Liver (tissue), 9 donors: Measurements from ENCODE around the gene PRKN. TPM values are rescaled to one million over a fixed set of nuclear protein-coding genes. Genes with fewer than 3 reads are reported as not detected.
A peak's percentile ranks its signal among the peaks of the same experiment; 100 is the strongest.

ENCODE experiments used
- DNase-seq: peaks from one replicate; pipeline ENCODE4 v3.0.0-alpha.2; 2017; ENCODE audit warnings: low spot score
- H3K27ac ChIP-seq, 2 donors: one replicate each; pipeline ENCODE4 v1.7.0; 2013; ENCODE audit warnings: inconsistent platforms in 2 of 2, low read length in 2 of 2, control low read depth in 1 of 2, low read depth in 1 of 2, mild to moderate bottlenecking in 1 of 2
- H3K27me3 ChIP-seq, 4 donors: one replicate each; pipeline versions ENCODE4 v1.6.1 to v1.7.0; 2013; ENCODE audit warnings: low read length in 3 of 4, inconsistent platforms in 1 of 4, mild to moderate bottlenecking in 1 of 4, moderate library complexity in 1 of 4; ENCODE audit not compliant: control insufficient read depth in 4 of 4, insufficient read depth in 4 of 4
- H3K36me3 ChIP-seq, 4 donors: one replicate each; pipeline versions ENCODE4 v1.6.1 to v1.7.0; 2013; ENCODE audit warnings: low read length in 3 of 4, mild to moderate bottlenecking in 3 of 4, low read depth in 1 of 4, moderate library complexity in 1 of 4; ENCODE audit not compliant: control insufficient read depth in 4 of 4, insufficient read depth in 3 of 4
- H3K4me1 ChIP-seq, 4 donors: one replicate each; pipeline versions ENCODE4 v1.6.1 to v1.7.0; 2013; ENCODE audit warnings: low read length in 3 of 4, mild to moderate bottlenecking in 3 of 4, moderate library complexity in 1 of 4; ENCODE audit not compliant: control insufficient read depth in 4 of 4, insufficient read depth in 4 of 4
- H3K4me3 ChIP-seq, 3 donors: one replicate each; pipeline versions ENCODE4 v1.6.1 to v1.7.0; 2013; ENCODE audit warnings: low read length in 3 of 3, control low read depth in 1 of 3, low read depth in 1 of 3, mild to moderate bottlenecking in 1 of 3
- H3K9ac ChIP-seq, 2 donors: one replicate each; pipeline ENCODE4 v1.7.0; 2013; ENCODE audit warnings: low read length in 2 of 2, mild to moderate bottlenecking in 2 of 2, moderate library complexity in 2 of 2, control low read depth in 1 of 2, low read depth in 1 of 2
- H3K9me3 ChIP-seq, 4 donors: one replicate each; pipeline versions ENCODE4 v1.6.1 to v1.7.0; 2013; ENCODE audit warnings: low read length in 3 of 4; ENCODE audit not compliant: control insufficient read depth in 4 of 4
- EGR1 ChIP-seq, 2 donors: IDR thresholded peaks; 2 replicates each; pipeline ENCODE4 v1.6.1; 2016 to 2018; ENCODE audit warnings: antibody characterized with exemption in 2 of 2, low read depth in 2 of 2
- FOXA1 ChIP-seq: IDR thresholded peaks from 2 replicates; pipeline ENCODE4 v1.6.1; 2016; ENCODE audit warnings: antibody characterized with exemption
- FOXA2 ChIP-seq: IDR thresholded peaks from 2 replicates; pipeline ENCODE4 v1.6.1; 2016; ENCODE audit warnings: antibody characterized with exemption
- GABPA ChIP-seq, 2 donors: IDR thresholded peaks in 1 of 2; conservative IDR thresholded peaks in 1 of 2; 2 replicates each; pipeline ENCODE4 v1.6.1; 2016; ENCODE audit warnings: antibody characterized with exemption in 2 of 2, mild to moderate bottlenecking in 1 of 2, moderate library complexity in 1 of 2
- HNF4G ChIP-seq: IDR thresholded peaks from 2 replicates; pipeline ENCODE4 v1.6.1; 2016; ENCODE audit warnings: antibody characterized with exemption
- NR2F2 ChIP-seq: IDR thresholded peaks from 2 replicates; pipeline ENCODE4 v1.6.1; 2016; ENCODE audit warnings: antibody characterized with exemption
- RXRA ChIP-seq, 2 donors: IDR thresholded peaks; 2 replicates each; pipeline ENCODE4 v1.6.1; 2017 to 2018; ENCODE audit warnings: antibody characterized with exemption in 2 of 2, mild to moderate bottlenecking in 1 of 2
- SP1 ChIP-seq: IDR thresholded peaks from 2 replicates; pipeline ENCODE4 v1.6.1; 2018; ENCODE audit warnings: antibody characterized with exemption, mild to moderate bottlenecking
- YY1 ChIP-seq: IDR thresholded peaks from 2 replicates; pipeline ENCODE4 v1.6.1; 2016; ENCODE audit warnings: antibody characterized with exemption, mild to moderate bottlenecking
- WGBS: extraction: QIAGEN DNeasy Blood & Tissue Kit; methylation state at CpG from one replicate; pipeline ENCODE4 v1.1.7; 2013; 5-methylcytosine and 5-hydroxymethylcytosine counted together
- polyA plus RNA-seq, 2 donors: library from polyadenylated mRNA; stranded (reverse) in 1 of 2; unstranded in 1 of 2; fragments of 200-250 nt in 1 of 2; fragments of >200 nt in 1 of 2; fragmentation: Nextera tagmentation in 1 of 2; extraction: Ambion mirVana in 1 of 2; gene quantifications; one replicate each; pipeline versions ENCODE4 v1.2.1 to v1.2.3, GENCODE V29; 2013 to 2015
- total RNA-seq, 2 donors: library from RNA; depleted of rRNA; stranded (reverse); fragments of >200 nt; gene quantifications; one replicate each; pipeline ENCODE4 v1.2.3, GENCODE V29; 2014
- TF ChIP-seq, protein P1 (sequence below): IDR thresholded peaks from 2 replicates; pipeline ENCODE4 v1.6.1; 2016; ENCODE audit warnings: antibody characterized with exemption
- TF ChIP-seq, protein P2 (sequence below): IDR thresholded peaks from 2 replicates; pipeline ENCODE4 v1.6.1; 2016; ENCODE audit warnings: antibody characterized with exemption, mild to moderate bottlenecking
- TF ChIP-seq, protein P3 (sequence below): IDR thresholded peaks from 2 replicates; pipeline ENCODE4 v1.6.1; 2016; ENCODE audit warnings: antibody characterized with exemption
- donor health status: healthy.
- donor health status: healthy.
- donor health status: healthy.
- donor health status: healthy.
- donor health status: healthy.

The PRKN gene
- total and polyA plus RNA-seq, 4 donors = 0.47 to 4.1 (median 3.2) TPM

DNA sequence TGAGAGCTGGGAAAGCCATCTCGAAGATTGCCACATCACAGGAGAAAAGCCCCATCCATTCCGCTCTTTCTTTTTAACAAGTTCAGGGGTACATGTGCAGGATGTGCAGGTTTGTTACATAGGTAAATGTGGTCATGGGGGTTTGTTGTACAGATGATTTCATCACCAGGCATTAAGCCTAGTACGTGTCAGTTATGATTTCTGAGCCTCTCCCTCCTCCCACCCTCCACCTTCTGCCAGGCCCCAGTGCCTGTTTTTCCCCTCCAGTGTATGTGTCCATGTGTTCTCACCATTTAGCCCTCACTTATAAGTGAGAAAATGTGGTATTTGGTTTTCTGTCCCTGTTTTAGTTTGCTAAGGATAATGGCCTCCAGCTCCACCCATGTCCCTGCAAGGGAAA is 887.2 kb downstream of the PRKN start (continued):
- TF ChIP-seq, protein P1, sequence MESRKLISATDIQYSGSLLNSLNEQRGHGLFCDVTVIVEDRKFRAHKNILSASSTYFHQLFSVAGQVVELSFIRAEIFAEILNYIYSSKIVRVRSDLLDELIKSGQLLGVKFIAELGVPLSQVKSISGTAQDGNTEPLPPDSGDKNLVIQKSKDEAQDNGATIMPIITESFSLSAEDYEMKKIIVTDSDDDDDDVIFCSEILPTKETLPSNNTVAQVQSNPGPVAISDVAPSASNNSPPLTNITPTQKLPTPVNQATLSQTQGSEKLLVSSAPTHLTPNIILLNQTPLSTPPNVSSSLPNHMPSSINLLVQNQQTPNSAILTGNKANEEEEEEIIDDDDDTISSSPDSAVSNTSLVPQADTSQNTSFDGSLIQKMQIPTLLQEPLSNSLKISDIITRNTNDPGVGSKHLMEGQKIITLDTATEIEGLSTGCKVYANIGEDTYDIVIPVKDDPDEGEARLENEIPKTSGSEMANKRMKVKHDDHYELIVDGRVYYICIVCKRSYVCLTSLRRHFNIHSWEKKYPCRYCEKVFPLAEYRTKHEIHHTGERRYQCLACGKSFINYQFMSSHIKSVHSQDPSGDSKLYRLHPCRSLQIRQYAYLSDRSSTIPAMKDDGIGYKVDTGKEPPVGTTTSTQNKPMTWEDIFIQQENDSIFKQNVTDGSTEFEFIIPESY = no peak
- TF ChIP-seq FOXA1 = no peak
- no peak for TF ChIP-seq HNF4G
- no peak for TF ChIP-seq SP1

DNA sequence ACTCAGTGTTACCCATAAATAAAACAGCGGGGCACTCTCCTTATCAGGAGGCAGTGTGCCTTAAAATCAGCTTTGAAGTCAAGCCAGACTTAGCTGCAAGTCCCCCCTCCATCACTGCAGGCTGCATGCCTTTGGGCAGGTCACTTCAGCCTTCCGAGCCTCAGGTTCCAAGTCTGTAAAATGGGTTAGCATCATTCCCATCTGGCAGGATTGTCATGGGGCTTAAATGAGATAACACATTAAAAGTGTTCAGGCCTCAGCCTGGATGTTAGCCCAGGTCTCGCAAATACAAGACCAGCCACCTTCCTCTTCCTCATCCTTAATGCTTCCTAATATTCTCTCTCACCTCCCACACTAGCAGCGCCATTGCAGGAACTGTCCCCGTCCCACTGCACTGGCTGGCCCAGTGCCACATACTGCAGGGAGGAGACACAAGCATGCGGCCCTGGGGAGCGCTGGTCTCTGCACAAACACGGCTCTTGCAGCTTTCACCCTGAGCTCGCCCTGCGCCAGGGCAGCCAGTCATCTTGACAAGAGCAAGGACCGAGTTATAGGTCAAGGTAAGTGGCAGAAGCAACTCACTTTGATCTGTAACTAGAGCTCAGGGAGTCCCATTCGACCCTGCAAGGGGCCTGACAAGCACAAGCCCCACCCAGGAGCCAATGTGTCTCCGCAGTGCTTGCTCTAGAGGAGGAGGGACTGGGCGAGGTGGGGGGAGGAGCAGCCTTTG is 889.1 kb downstream of the PRKN start:
- no peak overlapping the region for H3K4me3 ChIP-seq
- 69% methylated on average over 14 of the region's 14 CpGs for WGBS
- no peak overlapping the region for H3K9ac ChIP-seq
- no peaks in the 10 kb centered on the region for H3K27me3 ChIP-seq
- no peaks in the 10 kb centered on the region for H3K4me1 ChIP-seq
- no peak for TF ChIP-seq RXRA (IDR thresholded peaks at IDR 0.05)
- no peaks in the 10 kb centered on the region for H3K9me3 ChIP-seq
- peak; percentile 49 for DNase-seq
- no peak overlapping the region for H3K27ac ChIP-seq
- no peaks in the 10 kb centered on the region for H3K36me3 ChIP-seq

DNA sequence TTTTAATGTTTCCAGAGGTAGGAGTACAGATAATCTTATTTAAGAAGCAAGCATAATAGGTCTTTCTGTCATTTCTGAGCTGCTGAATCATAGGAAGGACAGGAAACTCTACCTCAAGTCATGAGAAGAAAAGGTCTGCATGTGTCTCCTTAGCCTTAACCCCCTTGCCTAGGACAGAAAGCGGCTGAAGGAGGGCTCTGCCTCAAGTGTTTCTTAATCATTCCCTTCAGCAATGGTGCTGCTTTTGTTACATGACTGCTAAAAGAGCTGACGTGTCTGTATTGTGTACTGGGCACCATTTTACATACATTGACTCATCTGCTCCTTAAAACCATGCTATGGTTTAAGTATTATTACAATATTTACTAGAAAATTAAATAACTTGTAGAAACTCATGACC is 889.7 kb downstream of the PRKN start:
- no peaks in the 10 kb centered on the region for H3K36me3 ChIP-seq
- H3K9ac ChIP-seq = no peak overlapping the region
- no peaks in the 10 kb centered on the region for H3K4me1 ChIP-seq
- H3K9me3 ChIP-seq = no peaks in the 10 kb centered on the region
- no peak overlapping the region for H3K4me3 ChIP-seq
- H3K27ac ChIP-seq = no peak overlapping the region
- 89% methylated on average over 2 of the region's 2 CpGs for WGBS
- DNase-seq = no peak
- no peaks in the 10 kb centered on the region for H3K27me3 ChIP-seq
- TF ChIP-seq, protein P2, sequence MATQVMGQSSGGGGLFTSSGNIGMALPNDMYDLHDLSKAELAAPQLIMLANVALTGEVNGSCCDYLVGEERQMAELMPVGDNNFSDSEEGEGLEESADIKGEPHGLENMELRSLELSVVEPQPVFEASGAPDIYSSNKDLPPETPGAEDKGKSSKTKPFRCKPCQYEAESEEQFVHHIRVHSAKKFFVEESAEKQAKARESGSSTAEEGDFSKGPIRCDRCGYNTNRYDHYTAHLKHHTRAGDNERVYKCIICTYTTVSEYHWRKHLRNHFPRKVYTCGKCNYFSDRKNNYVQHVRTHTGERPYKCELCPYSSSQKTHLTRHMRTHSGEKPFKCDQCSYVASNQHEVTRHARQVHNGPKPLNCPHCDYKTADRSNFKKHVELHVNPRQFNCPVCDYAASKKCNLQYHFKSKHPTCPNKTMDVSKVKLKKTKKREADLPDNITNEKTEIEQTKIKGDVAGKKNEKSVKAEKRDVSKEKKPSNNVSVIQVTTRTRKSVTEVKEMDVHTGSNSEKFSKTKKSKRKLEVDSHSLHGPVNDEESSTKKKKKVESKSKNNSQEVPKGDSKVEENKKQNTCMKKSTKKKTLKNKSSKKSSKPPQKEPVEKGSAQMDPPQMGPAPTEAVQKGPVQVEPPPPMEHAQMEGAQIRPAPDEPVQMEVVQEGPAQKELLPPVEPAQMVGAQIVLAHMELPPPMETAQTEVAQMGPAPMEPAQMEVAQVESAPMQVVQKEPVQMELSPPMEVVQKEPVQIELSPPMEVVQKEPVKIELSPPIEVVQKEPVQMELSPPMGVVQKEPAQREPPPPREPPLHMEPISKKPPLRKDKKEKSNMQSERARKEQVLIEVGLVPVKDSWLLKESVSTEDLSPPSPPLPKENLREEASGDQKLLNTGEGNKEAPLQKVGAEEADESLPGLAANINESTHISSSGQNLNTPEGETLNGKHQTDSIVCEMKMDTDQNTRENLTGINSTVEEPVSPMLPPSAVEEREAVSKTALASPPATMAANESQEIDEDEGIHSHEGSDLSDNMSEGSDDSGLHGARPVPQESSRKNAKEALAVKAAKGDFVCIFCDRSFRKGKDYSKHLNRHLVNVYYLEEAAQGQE = no peak
- no peak for TF ChIP-seq NR2F2
- TF ChIP-seq EGR1 (IDR thresholded peaks at IDR 0.05; ENCODE audit: low read depth in 2 of 2) = no peak
- TF ChIP-seq YY1 = no peak
- TF ChIP-seq, protein P3, sequence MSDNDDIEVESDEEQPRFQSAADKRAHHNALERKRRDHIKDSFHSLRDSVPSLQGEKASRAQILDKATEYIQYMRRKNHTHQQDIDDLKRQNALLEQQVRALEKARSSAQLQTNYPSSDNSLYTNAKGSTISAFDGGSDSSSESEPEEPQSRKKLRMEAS = no peak
- no peak for TF ChIP-seq RXRA (IDR thresholded peaks at IDR 0.05)
- no peak for TF ChIP-seq GABPA (IDR thresholded peaks at IDR 0.05 in 1 of 2, conservative IDR thresholded peaks at IDR 0.05 in 1 of 2)
- no peak for TF ChIP-seq SP1
- no peak for TF ChIP-seq HNF4G
- no peak for TF ChIP-seq FOXA2
- no peak for TF ChIP-seq FOXA1
